Neural cell (in vitro differentiated cells): ENCODE measurements around the gene SMC1A. TPM values are rescaled to one million over a fixed set of nuclear protein-coding genes. Genes with fewer than 3 reads are reported as not detected.

ENCODE experiments used
- H2AFZ ChIP-seq: fragments of 200-600, 300-800 bp; sonication (generic), shearing (Covaris generic); 2 replicates; pipeline ENCODE4 v1.6.0; 2014; ENCODE audit warnings: low read depth, mild to moderate bottlenecking, antibody characterized with exemption, low read length, moderate library complexity
- H3F3A ChIP-seq: fragments of 200-600 bp; shearing (Covaris generic); 2 replicates; pipeline ENCODE4 v1.6.1; 2016; ENCODE audit warnings: mild to moderate bottlenecking, moderate library complexity, mixed read lengths, antibody characterized with exemption, low read length; ENCODE audit not compliant: insufficient read depth, poor library complexity, severe bottlenecking
- H3K27ac ChIP-seq: fragments of 200-600, 300-800 bp; sonication (generic), shearing (Covaris generic); 2 replicates; pipeline ENCODE4 v1.5.1; 2014; ENCODE audit warnings: mild to moderate bottlenecking, low read length, moderate library complexity
- H3K27me3 ChIP-seq: fragments of 300-800, 200-600 bp; sonication (generic), shearing (Covaris generic); 2 replicates; pipeline ENCODE4 v1.6.0; 2014; ENCODE audit warnings: mild to moderate bottlenecking, low read depth, low read length, moderate library complexity; ENCODE audit not compliant: insufficient read depth
- H3K36me3 ChIP-seq: fragments of 300-800, 200-600 bp; sonication (generic), shearing (Covaris generic); 2 replicates; pipeline ENCODE4 v1.5.1; 2014; ENCODE audit warnings: mild to moderate bottlenecking, antibody characterized with exemption, low read length, moderate library complexity; ENCODE audit not compliant: insufficient read depth
- H3K4me2 ChIP-seq: fragments of 300-800, 200-600 bp; sonication (generic), shearing (Covaris generic); 2 replicates; pipeline ENCODE4 v1.6.0; 2014; ENCODE audit warnings: mild to moderate bottlenecking, low read length
- H3K4me3 ChIP-seq: fragments of 300-800, 200-600 bp; sonication (generic), shearing (Covaris generic); 2 replicates; pipeline ENCODE4 v1.5.1; 2014; ENCODE audit warnings: mild to moderate bottlenecking, low read length, moderate library complexity
- H3K79me2 ChIP-seq: fragments of 200-600 bp; shearing (Covaris generic); replicated peaks from 2 replicates; pipeline ENCODE4 v1.6.0; 2014; ENCODE audit warnings: mild to moderate bottlenecking, low read length, moderate library complexity; ENCODE audit not compliant: insufficient read depth
- H3K9ac ChIP-seq: fragments of 300-800, 200-600 bp; sonication (generic), shearing (Covaris generic); 2 replicates; pipeline ENCODE4 v1.6.1; 2016; ENCODE audit warnings: mild to moderate bottlenecking, low read length, mixed read lengths
- H3K9me2 ChIP-seq: fragments of 200-600 bp; shearing (Covaris generic); 2 replicates; pipeline ENCODE4 v1.6.1; 2016; ENCODE audit warnings: mild to moderate bottlenecking, low read length, mixed read lengths; ENCODE audit not compliant: insufficient read depth
- H3K9me3 ChIP-seq: fragments of 200-600, 300-800 bp; sonication (generic), shearing (Covaris generic); 2 replicates; pipeline ENCODE4 v1.6.1; 2016; ENCODE audit warnings: mild to moderate bottlenecking, mixed run types, low read length, moderate library complexity, mixed read lengths
- H4K20me1 ChIP-seq: fragments of 200-600 bp; shearing (Covaris generic); 2 replicates; pipeline ENCODE4 v1.6.1; 2016; ENCODE audit warnings: mild to moderate bottlenecking, mixed run types; ENCODE audit not compliant: insufficient read depth
- CTCF ChIP-seq: fragments of 450-650 bp; IDR thresholded peaks from 2 replicates; pipeline ENCODE4 v1.5.1; 2014; ENCODE audit warnings: antibody characterized with exemption, mild to moderate bottlenecking, moderate library complexity; ENCODE audit not compliant: poor library complexity, severe bottlenecking
- EP300 ChIP-seq: fragments of 450-650 bp; conservative IDR thresholded peaks from 2 replicates; pipeline ENCODE4 v1.6.1; 2014; ENCODE audit warnings: antibody characterized with exemption, mild to moderate bottlenecking, moderate library complexity; ENCODE audit not compliant: poor library complexity, severe bottlenecking
- EZH2 ChIP-seq: fragments of 200-600, 300-800 bp; shearing (Covaris generic), sonication (generic); IDR thresholded peaks from 2 replicates; pipeline ENCODE4 v1.6.1; 2014; ENCODE audit warnings: antibody characterized with exemption, low read length, borderline replicate concordance, mild to moderate bottlenecking; ENCODE audit not compliant: insufficient read depth, poor library complexity, severe bottlenecking
- MXI1 ChIP-seq: fragments of 450-650 bp; conservative IDR thresholded peaks from 2 replicates; pipeline ENCODE4 v1.6.1; 2014; ENCODE audit warnings: antibody characterized with exemption, mild to moderate bottlenecking; ENCODE audit not compliant: poor library complexity, severe bottlenecking
- POLR2AphosphoS5 ChIP-seq: IDR thresholded peaks from 2 replicates; pipeline ENCODE4 v1.6.1; 2012
- RAD21 ChIP-seq: fragments of 450-650 bp; conservative IDR thresholded peaks from 2 replicates; pipeline ENCODE4 v1.6.1; 2014; ENCODE audit warnings: antibody characterized with exemption, mild to moderate bottlenecking, moderate library complexity
- REST ChIP-seq: IDR thresholded peaks from 2 replicates; pipeline ENCODE4 v1.6.1; 2012; ENCODE audit warnings: borderline replicate concordance
- SMC3 ChIP-seq: fragments of 450-650 bp; conservative IDR thresholded peaks from 2 replicates; pipeline ENCODE4 v1.6.1; 2014; ENCODE audit warnings: antibody characterized with exemption, mild to moderate bottlenecking, moderate library complexity; ENCODE audit not compliant: poor library complexity
- TAF1 ChIP-seq: IDR thresholded peaks from 2 replicates; pipeline ENCODE4 v1.6.1; 2012; ENCODE audit warnings: low read depth
- polyA plus RNA-seq: library from polyadenylated mRNA; depleted of rRNA; stranded (reverse); fragments of >200 nt; gene quantifications from 2 replicates; pipeline ENCODE4 v1.2.3, GENCODE V29; 2014

The SMC1A gene
- polyA plus RNA-seq, 1 donor from 2014 or later = 11.4 TPM

GRCh38 chrX:53383376-53384076 lies 38.9 kb downstream of the SMC1A start:
- no peaks in the 10 kb centered on the region for H3K79me2 ChIP-seq
- no peak overlapping the region for H3K4me3 ChIP-seq
- no peaks in the 10 kb centered on the region for H4K20me1 ChIP-seq
- H3K9me3 ChIP-seq = no peaks in the 10 kb centered on the region
- no peaks in the 10 kb centered on the region for H3K27me3 ChIP-seq
- H3K4me2 ChIP-seq = no peak overlapping the region
- H3K36me3 ChIP-seq = no peaks in the 10 kb centered on the region
- H3K27ac ChIP-seq = no peak overlapping the region
- H2AFZ ChIP-seq = no peak overlapping the region
- H3F3A ChIP-seq = no peaks in the 10 kb centered on the region
- TF ChIP-seq SMC3 (no peak), EZH2 (no peak), POLR2AphosphoS5 (no peak), TAF1 (no peak), MXI1 (no peak), REST (no peak), RAD21 (no peak), EP300 (no peak), CTCF (no peak)
- H3K9me2 ChIP-seq = no peaks in the 10 kb centered on the region
- H3K9ac ChIP-seq = no peak overlapping the region

- H3K79me2 ChIP-seq = no peaks in the 10 kb centered on the region
- H3K4me2 ChIP-seq = no peak overlapping the region
- H3K9me3 ChIP-seq = no peaks in the 10 kb centered on the region
- no peaks in the 10 kb centered on the region for H3K36me3 ChIP-seq
- no peak overlapping the region for H3K4me3 ChIP-seq
- H3K27ac ChIP-seq = no peak overlapping the region
- H3K9me2 ChIP-seq = no peaks in the 10 kb centered on the region
- H3K9ac ChIP-seq = no peak overlapping the region
- no peaks in the 10 kb centered on the region for H4K20me1 ChIP-seq
- H3F3A ChIP-seq = no peaks in the 10 kb centered on the region
- no peak overlapping the region for H2AFZ ChIP-seq
- no peak for TF ChIP-seq REST
- no peak for TF ChIP-seq POLR2AphosphoS5
- TF ChIP-seq EP300 = no peak
- TF ChIP-seq EZH2 = no peak
- no peak for TF ChIP-seq CTCF
- no peak for TF ChIP-seq TAF1
- TF ChIP-seq MXI1 = no peak
- no peak for TF ChIP-seq SMC3
- no peak for TF ChIP-seq RAD21
- H3K27me3 ChIP-seq = no peaks in the 10 kb centered on the region
Observed at GRCh38 chrX:53379747-53380146, 42.7 kb downstream of the SMC1A start.
